ENCODE data around the gene NTRK2. TPM values are rescaled to one million over a fixed set of nuclear protein-coding genes. Genes with fewer than 3 reads are reported as not detected.

NTRK2 gene
- total RNA-seq, 1 donor from 2014 or later = 4.6 TPM

GRCh38 chr9:84772511-84772910 lies 103.0 kb downstream of the NTRK2 start:
- Mint-ChIP-seq H3K27me3 (ENCODE audit: low read depth, unreplicated experiment) (peaks cover 4% of the 10 kb centered on the region), H3K36me3 (ENCODE audit: low read depth, unreplicated experiment) (no peaks in the 10 kb centered on the region), H3K9me3 (ENCODE audit: unreplicated experiment) (peaks cover 2% of the 10 kb centered on the region), H3K4me3 (ENCODE audit: unreplicated experiment) (no peak overlapping the region), H3K4me1 (ENCODE audit: low read depth, unreplicated experiment) (peaks cover 17% of the 10 kb centered on the region), H3K27ac (ENCODE audit: unreplicated experiment) (peak overlapping the region; percentile 12)
- no peak for FAIRE-seq
- peaks cover 8% of the 10 kb centered on the region for H3K4me1 ChIP-seq (ENCODE audit: insufficient read depth, low read length)
- H3K9me3 ChIP-seq (ENCODE audit: insufficient read depth, low read depth, low read length) = no peaks in the 10 kb centered on the region
- no peaks in the 10 kb centered on the region for H3K79me2 ChIP-seq (ENCODE audit: insufficient read depth, low read length)
- no peaks in the 10 kb centered on the region for H3K36me3 ChIP-seq (ENCODE audit: insufficient read depth, low read length)
- H3K4me2 ChIP-seq (ENCODE audit: low read length) = peak overlapping the region; percentile 48
- no peaks in the 10 kb centered on the region for H4K20me1 ChIP-seq (ENCODE audit: insufficient read depth, low read length)
- peak overlapping the region; percentile 1 for H2AFZ ChIP-seq (ENCODE audit: low read depth, low read length)
- no peak for TF ChIP-seq CTCF (IDR thresholded peaks at IDR 0.05; ENCODE audit: insufficient read depth, low read depth, low read length)
- no peak for TF ChIP-seq EZH2 (IDR thresholded peaks at IDR 0.05; ENCODE audit: insufficient read depth, low read length)
- no peak overlapping the region for H3K9ac ChIP-seq (ENCODE audit: low read length)
- H3K27ac ChIP-seq (ENCODE audit: low read depth, low read length) = no peak overlapping the region
- peak; percentile 23 for DNase-seq (ENCODE audit: low read depth)
- no peaks in the 10 kb centered on the region for H3K27me3 ChIP-seq (ENCODE audit: insufficient read depth, low read length)
- H3K4me3 ChIP-seq (ENCODE audit: insufficient read depth, low read depth, low read length) = no peak overlapping the region

- no peak for FAIRE-seq
- Histone ChIP-seq H4K20me1 (ENCODE audit: insufficient read depth, low read length) (no peaks in the 10 kb centered on the region), H3K4me3 (ENCODE audit: insufficient read depth, low read depth, low read length) (no peak overlapping the region), H3K4me2 (ENCODE audit: low read length) (peak overlapping the region; percentile 48), H3K4me1 (ENCODE audit: insufficient read depth, low read length) (peaks cover 8% of the 10 kb centered on the region), H3K27ac (ENCODE audit: low read depth, low read length) (no peak overlapping the region), H3K36me3 (ENCODE audit: insufficient read depth, low read length) (no peaks in the 10 kb centered on the region), H2AFZ (ENCODE audit: low read depth, low read length) (no peak overlapping the region), H3K9ac (ENCODE audit: low read length) (no peak overlapping the region), H3K79me2 (ENCODE audit: insufficient read depth, low read length) (no peaks in the 10 kb centered on the region), H3K27me3 (ENCODE audit: insufficient read depth, low read length) (no peaks in the 10 kb centered on the region), H3K9me3 (ENCODE audit: insufficient read depth, low read depth, low read length) (no peaks in the 10 kb centered on the region)
- Mint-ChIP-seq H3K4me3 (ENCODE audit: unreplicated experiment) (no peak overlapping the region), H3K4me1 (ENCODE audit: low read depth, unreplicated experiment) (peaks cover 17% of the 10 kb centered on the region), H3K27me3 (ENCODE audit: low read depth, unreplicated experiment) (peaks cover 4% of the 10 kb centered on the region), H3K9me3 (ENCODE audit: unreplicated experiment) (peaks cover 2% of the 10 kb centered on the region), H3K27ac (ENCODE audit: unreplicated experiment) (peak overlapping the region; percentile 14), H3K36me3 (ENCODE audit: low read depth, unreplicated experiment) (no peaks in the 10 kb centered on the region)
- TF ChIP-seq CTCF (IDR thresholded peaks at IDR 0.05; ENCODE audit: insufficient read depth, low read depth, low read length) = no peak
- no peak for TF ChIP-seq EZH2 (IDR thresholded peaks at IDR 0.05; ENCODE audit: insufficient read depth, low read length)
- DNase-seq (ENCODE audit: low read depth) = peak; percentile 81
These were observed 103.5 kb downstream of the NTRK2 start for GRCh38 chr9:84773022-84773421.

- DNase-seq (ENCODE audit: low read depth) = no peak
- Histone ChIP-seq H3K9ac (ENCODE audit: low read length) (no peak overlapping the region), H3K36me3 (ENCODE audit: insufficient read depth, low read length) (no peaks in the 10 kb centered on the region), H4K20me1 (ENCODE audit: insufficient read depth, low read length) (no peaks in the 10 kb centered on the region), H3K9me3 (ENCODE audit: insufficient read depth, low read depth, low read length) (no peaks in the 10 kb centered on the region), H3K4me1 (ENCODE audit: insufficient read depth, low read length) (peaks cover 8% of the 10 kb centered on the region), H3K27ac (ENCODE audit: low read depth, low read length) (no peak overlapping the region), H3K4me3 (ENCODE audit: insufficient read depth, low read depth, low read length) (no peak overlapping the region), H2AFZ (ENCODE audit: low read depth, low read length) (no peak overlapping the region), H3K4me2 (ENCODE audit: low read length) (no peak overlapping the region), H3K27me3 (ENCODE audit: insufficient read depth, low read length) (no peaks in the 10 kb centered on the region), H3K79me2 (ENCODE audit: insufficient read depth, low read length) (no peaks in the 10 kb centered on the region)
- peaks cover 2% of the 10 kb centered on the region for H3K9me3 Mint-ChIP-seq (ENCODE audit: unreplicated experiment)
- no peak for FAIRE-seq
- H3K4me1 Mint-ChIP-seq (ENCODE audit: low read depth, unreplicated experiment) = peaks cover 25% of the 10 kb centered on the region
- H3K4me3 Mint-ChIP-seq (ENCODE audit: unreplicated experiment) = no peak overlapping the region
- peaks cover 2% of the 10 kb centered on the region for H3K27me3 Mint-ChIP-seq (ENCODE audit: low read depth, unreplicated experiment)
- H3K36me3 Mint-ChIP-seq (ENCODE audit: low read depth, unreplicated experiment) = no peaks in the 10 kb centered on the region
- H3K27ac Mint-ChIP-seq (ENCODE audit: unreplicated experiment) = no peak overlapping the region
- TF ChIP-seq CTCF (IDR thresholded peaks at IDR 0.05; ENCODE audit: insufficient read depth, low read depth, low read length) = no peak
- no peak for TF ChIP-seq EZH2 (IDR thresholded peaks at IDR 0.05; ENCODE audit: insufficient read depth, low read length)
These were observed 105.6 kb downstream of the NTRK2 start for GRCh38 chr9:84775056-84775643.
